ENCODE measurements around the gene PGM2L1. TPM values are rescaled to one million over a fixed set of nuclear protein-coding genes. Genes with fewer than 3 reads are reported as not detected.
"Not testable (repeated sequence)": the region's sequence is repeated elsewhere in the genome, so short reads cannot be mapped to it uniquely, and the experiment has no call there.

The PGM2L1 gene
- polyA plus RNA-seq, 1 donor from 2014 or later = 5.2 TPM

- Mint-ChIP-seq H3K27ac (no peak overlapping the region), H3K27me3 (no peaks in the 10 kb centered on the region), H3K36me3 (peaks cover 3% of the 10 kb centered on the region), H3K9me3 (no peaks in the 10 kb centered on the region), H3K4me1 (no peaks in the 10 kb centered on the region), H3K4me3 (no peak overlapping the region)
Measured at GRCh38 chr11:74377689-74378088, 20.5 kb downstream of the PGM2L1 start.

- Mint-ChIP-seq H3K4me1 (no peaks in the 10 kb centered on the region), H3K27me3 (no peaks in the 10 kb centered on the region), H3K27ac (no peak overlapping the region), H3K9me3 (no peaks in the 10 kb centered on the region), H3K4me3 (no peak overlapping the region), H3K36me3 (peaks cover 9% of the 10 kb centered on the region)
Measured at GRCh38 chr11:74373382-74373781, 24.9 kb downstream of the PGM2L1 start.

- H3K4me1 Mint-ChIP-seq = no peaks in the 10 kb centered on the region
- H3K27ac Mint-ChIP-seq = no peak overlapping the region
- no peak overlapping the region for H3K4me3 Mint-ChIP-seq
- H3K27me3 Mint-ChIP-seq = no peaks in the 10 kb centered on the region
- H3K36me3 Mint-ChIP-seq = peaks cover 9% of the 10 kb centered on the region
- no peaks in the 10 kb centered on the region for H3K9me3 Mint-ChIP-seq
Measured at GRCh38 chr11:74371269-74372052, 26.8 kb downstream of the PGM2L1 start.

GRCh38 chr11:74370123-74370522 is 28.1 kb downstream of the PGM2L1 start:
- no peaks in the 10 kb centered on the region for H3K4me1 Mint-ChIP-seq
- no peak overlapping the region for H3K4me3 Mint-ChIP-seq
- H3K27me3 Mint-ChIP-seq = no peaks in the 10 kb centered on the region
- H3K27ac Mint-ChIP-seq = no peak overlapping the region
- no peaks in the 10 kb centered on the region for H3K9me3 Mint-ChIP-seq
- H3K36me3 Mint-ChIP-seq = peaks cover 9% of the 10 kb centered on the region

GRCh38 chr11:74367881-74368280 is 30.4 kb downstream of the PGM2L1 start:
- no peak overlapping the region for H3K4me3 Mint-ChIP-seq
- H3K27ac Mint-ChIP-seq = no peak overlapping the region
- H3K4me1 Mint-ChIP-seq = no peaks in the 10 kb centered on the region
- peaks cover 11% of the 10 kb centered on the region for H3K36me3 Mint-ChIP-seq
- H3K9me3 Mint-ChIP-seq = no peaks in the 10 kb centered on the region
- H3K27me3 Mint-ChIP-seq = no peaks in the 10 kb centered on the region

- Mint-ChIP-seq H3K27me3 (no peaks in the 10 kb centered on the region), H3K27ac (no peak overlapping the region), H3K36me3 (peaks cover 15% of the 10 kb centered on the region), H3K9me3 (no peaks in the 10 kb centered on the region), H3K4me1 (no peaks in the 10 kb centered on the region), H3K4me3 (no peak overlapping the region)
Measured at GRCh38 chr11:74366576-74366975, 31.7 kb downstream of the PGM2L1 start.

- H3K9me3 Mint-ChIP-seq, H3K27ac Mint-ChIP-seq: not testable (repeated sequence)
- peaks cover 21% of the 10 kb centered on the region for H3K36me3 Mint-ChIP-seq
Measured at GRCh38 chr11:74365805-74366204, 32.4 kb downstream of the PGM2L1 start.

GRCh38 chr11:74357449-74357848 is 40.8 kb downstream of the PGM2L1 start:
- Mint-ChIP-seq H3K4me3 (no peak overlapping the region), H3K27ac (no peak overlapping the region), H3K27me3 (no peaks in the 10 kb centered on the region), H3K9me3 (no peaks in the 10 kb centered on the region), H3K4me1 (no peaks in the 10 kb centered on the region), H3K36me3 (peaks cover 25% of the 10 kb centered on the region)

More at GRCh38 chr11:74365805-74366204, 32.4 kb downstream of the PGM2L1 start:
- H3K27me3 Mint-ChIP-seq, H3K4me1 Mint-ChIP-seq, H3K4me3 Mint-ChIP-seq: not testable (repeated sequence)

- Mint-ChIP-seq H3K4me3 (no peak overlapping the region), H3K9me3 (no peaks in the 10 kb centered on the region), H3K36me3 (peaks cover 19% of the 10 kb centered on the region), H3K27ac (no peak overlapping the region), H3K4me1 (no peaks in the 10 kb centered on the region), H3K27me3 (no peaks in the 10 kb centered on the region)
Measured at GRCh38 chr11:74355626-74356025, 42.6 kb downstream of the PGM2L1 start.

GRCh38 chr11:74354036-74354435 is 44.2 kb downstream of the PGM2L1 start:
- H3K36me3 Mint-ChIP-seq = peaks cover 21% of the 10 kb centered on the region

GRCh38 chr11:74347381-74347780 is 50.9 kb downstream of the PGM2L1 start:
- H3K4me1 Mint-ChIP-seq = no peaks in the 10 kb centered on the region
- no peak overlapping the region for H3K4me3 Mint-ChIP-seq
- no peaks in the 10 kb centered on the region for H3K9me3 Mint-ChIP-seq
- H3K27me3 Mint-ChIP-seq = no peaks in the 10 kb centered on the region
- no peak overlapping the region for H3K27ac Mint-ChIP-seq
- H3K36me3 Mint-ChIP-seq = peaks cover 10% of the 10 kb centered on the region

More at GRCh38 chr11:74354036-74354435, 44.2 kb downstream of the PGM2L1 start:
- no peaks in the 10 kb centered on the region for H3K9me3 Mint-ChIP-seq
- no peak overlapping the region for H3K4me3 Mint-ChIP-seq
- H3K27ac Mint-ChIP-seq = no peak overlapping the region
- no peaks in the 10 kb centered on the region for H3K27me3 Mint-ChIP-seq
- no peaks in the 10 kb centered on the region for H3K4me1 Mint-ChIP-seq

GRCh38 chr11:74345420-74345819 is 52.8 kb downstream of the PGM2L1 start:
- Mint-ChIP-seq H3K36me3 (peaks cover 6% of the 10 kb centered on the region), H3K4me1 (no peaks in the 10 kb centered on the region), H3K4me3 (no peak overlapping the region), H3K27me3 (no peaks in the 10 kb centered on the region), H3K9me3 (no peaks in the 10 kb centered on the region), H3K27ac (no peak overlapping the region)

GRCh38 chr11:74341921-74342320 is 56.3 kb downstream of the PGM2L1 start:
- H3K27me3 Mint-ChIP-seq = no peaks in the 10 kb centered on the region
- no peaks in the 10 kb centered on the region for H3K4me1 Mint-ChIP-seq
- H3K4me3 Mint-ChIP-seq = no peak overlapping the region
- H3K36me3 Mint-ChIP-seq = peaks cover 14% of the 10 kb centered on the region
- H3K9me3 Mint-ChIP-seq = no peaks in the 10 kb centered on the region
- H3K27ac Mint-ChIP-seq = no peak overlapping the region

GRCh38 chr11:74339619-74340018 is 58.6 kb downstream of the PGM2L1 start:
- Mint-ChIP-seq H3K36me3 (peaks cover 16% of the 10 kb centered on the region), H3K4me3 (no peak overlapping the region), H3K27me3 (no peaks in the 10 kb centered on the region), H3K9me3 (no peaks in the 10 kb centered on the region), H3K27ac (no peak overlapping the region), H3K4me1 (no peaks in the 10 kb centered on the region)

- H3K4me3 Mint-ChIP-seq = no peak overlapping the region
- no peaks in the 10 kb centered on the region for H3K27me3 Mint-ChIP-seq
- H3K4me1 Mint-ChIP-seq = no peaks in the 10 kb centered on the region
- H3K9me3 Mint-ChIP-seq = no peaks in the 10 kb centered on the region
- H3K36me3 Mint-ChIP-seq = peaks cover 13% of the 10 kb centered on the region
- H3K27ac Mint-ChIP-seq = no peak overlapping the region
Measured at GRCh38 chr11:74338963-74339362, 59.3 kb downstream of the PGM2L1 start.

- no peak overlapping the region for H3K27ac Mint-ChIP-seq
Measured at GRCh38 chr11:74333193-74333592, 65.0 kb downstream of the PGM2L1 start.

More at GRCh38 chr11:74333193-74333592, 65.0 kb downstream of the PGM2L1 start:
- Mint-ChIP-seq H3K4me3 (no peak overlapping the region), H3K27me3 (no peaks in the 10 kb centered on the region), H3K36me3 (peaks cover 8% of the 10 kb centered on the region), H3K4me1 (peaks cover 0 to 2% (median 0%) of the 10 kb centered on the region in 3 donors), H3K9me3 (no peaks in the 10 kb centered on the region)
